Muscle of leg (tissue), 11 donors: ENCODE measurements around the gene PPIE. TPM values are rescaled to one million over a fixed set of nuclear protein-coding genes. Genes with fewer than 3 reads are reported as not detected.

Experiments
- DNase-seq: peaks from one replicate; pipeline ENCODE4 v3.0.0; 2013
- H3K27ac ChIP-seq: one replicate; pipeline ENCODE4 v1.5.1; 2013; ENCODE audit warnings: mild to moderate bottlenecking, low read length, control low read depth
- H3K27me3 ChIP-seq: one replicate; pipeline ENCODE4 v1.6.1; 2013; ENCODE audit warnings: low read length; ENCODE audit not compliant: control insufficient read depth, insufficient read depth
- H3K36me3 ChIP-seq: one replicate; pipeline ENCODE4 v1.6.1; 2013; ENCODE audit warnings: low read length; ENCODE audit not compliant: control insufficient read depth, insufficient read depth
- H3K4me1 ChIP-seq: one replicate; pipeline ENCODE4 v1.6.1; 2013; ENCODE audit warnings: low read length; ENCODE audit not compliant: control insufficient read depth, insufficient read depth
- H3K4me3 ChIP-seq: one replicate; pipeline ENCODE4 v1.5.1; 2013; ENCODE audit warnings: low read length, control low read depth
- H3K9me3 ChIP-seq: replicated peaks from 2 replicates; pipeline ENCODE4 v1.6.1; 2013; ENCODE audit warnings: low read depth, low read length; ENCODE audit not compliant: control insufficient read depth
- WGBS: methylation state at CpG from one replicate; pipeline ENCODE4 v1.1.5; 2013; ENCODE audit warnings: missing lambda C conversion rate; ENCODE audit not compliant: insufficient coverage; 5-methylcytosine and 5-hydroxymethylcytosine counted together
- polyA plus RNA-seq, 8 donors: library from polyadenylated mRNA; unstranded; fragments of 120-200 nt; gene quantifications; one replicate each; pipeline versions ENCODE4 v1.2.1 to v1.2.3, GENCODE V29; 2013; ENCODE audit warnings: inconsistent platforms in 1 of 8, low replicate concordance in 1 of 8; ENCODE audit not compliant: insufficient read length in 8 of 8, insufficient read depth in 1 of 8
- total RNA-seq: library from RNA; stranded (reverse); fragments of 120-200 nt; gene quantifications from one replicate; pipeline ENCODE4 v1.2.4, GENCODE V29; 2013

PPIE gene
- total and polyA plus RNA-seq, 9 donors, result 35.3 to 48.6 (median 43.1) TPM

DNA sequence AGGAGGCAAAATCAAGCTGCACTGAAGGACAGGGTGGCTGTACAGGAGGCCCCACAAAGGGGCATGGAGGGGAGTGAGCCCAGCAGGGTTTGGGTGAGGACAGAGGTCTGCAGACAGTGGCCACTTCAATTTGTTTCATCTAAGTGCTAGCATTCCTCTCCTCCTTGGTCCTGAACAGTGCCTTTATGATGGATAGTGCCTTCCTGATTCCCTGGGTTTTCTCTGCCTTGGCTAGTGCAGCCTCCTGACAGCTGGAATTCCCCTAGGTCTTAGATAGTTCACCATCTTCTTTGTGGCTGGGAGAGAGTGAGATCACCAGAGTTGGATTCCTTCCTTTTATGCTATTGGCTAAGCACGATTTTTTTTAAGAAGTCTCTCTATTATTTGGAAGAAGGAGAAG lies 43.7 kb upstream of the PPIE start:
- H3K4me1 ChIP-seq, result peaks cover 37% of the 10 kb centered on the region
- no peaks in the 10 kb centered on the region for H3K36me3 ChIP-seq
- H3K4me3 ChIP-seq, result no peak overlapping the region
- H3K9me3 ChIP-seq, result no peaks in the 10 kb centered on the region
- DNase-seq, result no peak
- H3K27ac ChIP-seq, result peak overlapping the region; percentile 65
- no CpG with 5 or more reads among the region's 1 CpG for WGBS
- peaks cover 62% of the 10 kb centered on the region for H3K27me3 ChIP-seq

DNA sequence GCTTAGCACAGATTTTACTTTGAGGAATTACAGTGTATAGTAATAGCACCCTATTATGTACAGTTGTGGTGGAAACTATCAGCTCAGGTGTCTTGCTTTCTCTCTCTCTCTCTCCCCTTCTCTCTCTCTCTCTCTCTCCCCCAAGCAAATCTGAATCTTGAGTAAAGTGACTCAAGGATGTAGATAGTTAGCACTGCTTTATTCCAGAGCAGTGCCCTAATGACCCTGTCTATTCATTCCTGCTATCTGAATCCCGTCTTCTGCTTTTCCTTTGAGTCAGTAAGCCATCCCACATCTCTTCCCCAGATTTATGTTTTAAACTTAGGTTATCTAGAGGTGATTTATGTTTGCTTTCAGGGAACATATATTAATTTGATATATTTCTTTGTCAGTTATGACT lies 42.2 kb upstream of the PPIE start:
- DNase-seq, result no peak
- H3K36me3 ChIP-seq, result no peaks in the 10 kb centered on the region
- H3K27ac ChIP-seq, result no peak overlapping the region
- H3K27me3 ChIP-seq, result peaks cover 52% of the 10 kb centered on the region
- peaks cover 29% of the 10 kb centered on the region for H3K4me1 ChIP-seq
- no CpG with 5 or more reads among the region's 1 CpG for WGBS
- H3K9me3 ChIP-seq, result no peaks in the 10 kb centered on the region
- H3K4me3 ChIP-seq, result no peak overlapping the region

DNA sequence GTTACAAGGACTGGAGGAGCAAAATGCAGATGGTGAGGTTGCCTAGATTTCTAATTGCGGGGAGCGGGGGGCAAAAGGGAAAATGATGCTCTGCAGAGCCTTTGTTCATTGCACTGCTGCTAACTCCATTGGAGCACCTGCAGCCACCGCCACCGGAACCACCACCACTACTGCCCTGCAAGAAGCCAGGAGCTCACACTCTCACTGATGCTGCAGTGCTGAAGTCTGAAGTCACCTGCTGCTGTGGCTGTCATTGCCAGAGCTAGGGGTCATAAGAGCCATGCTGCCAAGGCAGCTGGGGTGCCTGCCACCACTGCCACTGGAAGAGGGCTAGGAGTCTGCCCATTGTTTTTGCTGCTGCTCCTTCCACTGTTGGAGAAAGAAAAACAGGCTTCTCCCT lies 40.1 kb upstream of the PPIE start:
- H3K27me3 ChIP-seq, result peaks cover 31% of the 10 kb centered on the region
- no peaks in the 10 kb centered on the region for H3K9me3 ChIP-seq
- H3K4me3 ChIP-seq, result no peak overlapping the region
- WGBS, result 61% methylated on average over 4 of the region's 4 CpGs
- H3K4me1 ChIP-seq, result peaks cover 18% of the 10 kb centered on the region
- DNase-seq, result no peak
- no peaks in the 10 kb centered on the region for H3K36me3 ChIP-seq
- no peak overlapping the region for H3K27ac ChIP-seq

DNA sequence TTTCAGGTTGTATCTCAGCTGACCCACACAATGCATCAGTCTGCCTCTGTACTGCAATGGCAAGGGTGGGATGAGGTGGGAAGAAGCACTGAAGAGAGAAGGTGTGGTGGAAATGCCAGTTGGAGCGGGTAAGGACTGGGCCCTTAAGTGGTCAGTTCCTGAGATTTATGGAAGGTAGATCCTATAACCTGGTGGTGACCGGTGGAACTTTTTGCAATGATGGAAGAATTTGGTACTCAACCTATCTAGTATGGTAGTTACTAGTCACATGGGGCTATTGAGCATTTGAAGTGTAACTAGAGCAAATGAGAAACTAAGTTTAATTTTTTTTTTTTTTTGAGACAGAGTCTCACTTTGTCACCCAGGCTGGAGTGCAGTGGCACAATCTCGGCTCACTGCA lies 39.3 kb upstream of the PPIE start:
- Histone ChIP-seq H3K9me3 (no peaks in the 10 kb centered on the region), H3K4me3 (no peak overlapping the region), H3K27me3 (peaks cover 27% of the 10 kb centered on the region), H3K4me1 (peaks cover 12% of the 10 kb centered on the region), H3K27ac (no peak overlapping the region), H3K36me3 (no peaks in the 10 kb centered on the region)
- DNase-seq, result no peak
- WGBS, result 92% methylated on average over 2 of the region's 3 CpGs

DNA sequence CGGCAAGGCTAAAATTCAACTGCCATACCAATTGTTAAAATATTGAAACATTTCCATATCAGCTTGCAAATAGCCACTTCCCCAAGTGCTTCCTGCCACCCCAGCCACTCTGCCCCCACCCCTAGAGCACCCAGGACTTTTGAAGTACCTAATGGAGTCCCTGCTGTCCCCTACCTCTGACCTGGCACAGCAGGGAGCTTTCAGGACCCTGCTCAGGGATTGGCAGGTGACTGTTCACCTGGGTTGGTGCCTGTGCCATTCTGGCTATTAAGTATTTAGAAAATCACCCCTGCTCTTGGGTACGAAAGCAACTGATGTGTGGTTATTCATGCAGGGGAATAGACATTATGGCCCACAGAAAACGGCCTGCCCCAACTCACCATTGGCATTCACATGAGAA lies 38.3 kb upstream of the PPIE start:
- no peak overlapping the region for H3K4me3 ChIP-seq
- DNase-seq, result no peak
- peaks cover 22% of the 10 kb centered on the region for H3K27me3 ChIP-seq
- WGBS, result no CpG with 5 or more reads among the region's 3 CpGs
- H3K36me3 ChIP-seq, result no peaks in the 10 kb centered on the region
- H3K27ac ChIP-seq, result no peak overlapping the region
- H3K9me3 ChIP-seq, result no peaks in the 10 kb centered on the region
- H3K4me1 ChIP-seq, result peaks cover 5% of the 10 kb centered on the region

DNA sequence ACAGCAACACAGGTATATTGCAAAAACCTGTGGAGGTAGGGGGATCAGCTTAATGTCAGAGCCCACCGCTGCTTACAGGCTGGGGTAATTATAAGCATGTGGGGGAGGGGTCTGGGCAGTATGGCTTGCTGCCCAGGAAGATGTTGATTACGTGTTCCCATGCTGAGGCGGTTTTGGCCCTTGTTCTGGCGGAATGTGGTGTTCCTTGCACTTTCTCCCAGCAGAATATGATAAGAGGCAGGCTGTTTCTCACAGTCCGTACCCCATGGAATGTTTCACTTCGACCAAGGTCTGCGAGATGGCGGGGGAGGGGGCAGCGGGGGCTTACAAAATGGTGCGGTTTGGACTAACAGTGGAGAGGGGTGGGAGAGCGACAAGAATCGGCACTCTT lies 37.6 kb upstream of the PPIE start:
- peaks cover 5% of the 10 kb centered on the region for H3K4me1 ChIP-seq
- H3K36me3 ChIP-seq, result no peaks in the 10 kb centered on the region
- no peak overlapping the region for H3K27ac ChIP-seq
- H3K4me3 ChIP-seq, result no peak overlapping the region
- H3K27me3 ChIP-seq, result peaks cover 19% of the 10 kb centered on the region
- 7% methylated on average over 10 of the region's 12 CpGs for WGBS
- no peaks in the 10 kb centered on the region for H3K9me3 ChIP-seq
- DNase-seq, result no peak

DNA sequence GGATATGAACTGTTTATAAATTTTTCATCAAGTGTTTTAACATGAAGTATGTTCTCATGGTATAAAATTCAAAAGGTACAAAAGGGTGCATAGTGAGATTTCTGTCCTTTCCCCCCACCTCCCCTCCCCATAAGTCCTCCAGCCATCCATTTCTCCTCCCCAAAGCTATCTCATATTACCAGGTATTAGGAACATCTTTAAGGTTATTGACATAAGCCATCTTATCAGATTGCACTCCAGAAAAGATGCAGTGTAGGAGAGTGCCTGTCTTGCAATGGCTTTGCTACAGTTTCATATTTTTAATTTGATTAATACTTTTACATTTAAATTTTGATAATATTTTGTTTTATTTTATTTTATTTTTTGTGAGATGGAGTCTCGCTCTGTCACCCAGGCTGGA lies 33.9 kb upstream of the PPIE start:
- Histone ChIP-seq H3K36me3 (no peaks in the 10 kb centered on the region), H3K27me3 (peaks cover 7% of the 10 kb centered on the region), H3K4me1 (peaks cover 5% of the 10 kb centered on the region), H3K4me3 (no peak overlapping the region), H3K9me3 (no peaks in the 10 kb centered on the region), H3K27ac (no peak overlapping the region)
- WGBS, result no CpG with 5 or more reads among the region's 1 CpG
- DNase-seq, result no peak

DNA sequence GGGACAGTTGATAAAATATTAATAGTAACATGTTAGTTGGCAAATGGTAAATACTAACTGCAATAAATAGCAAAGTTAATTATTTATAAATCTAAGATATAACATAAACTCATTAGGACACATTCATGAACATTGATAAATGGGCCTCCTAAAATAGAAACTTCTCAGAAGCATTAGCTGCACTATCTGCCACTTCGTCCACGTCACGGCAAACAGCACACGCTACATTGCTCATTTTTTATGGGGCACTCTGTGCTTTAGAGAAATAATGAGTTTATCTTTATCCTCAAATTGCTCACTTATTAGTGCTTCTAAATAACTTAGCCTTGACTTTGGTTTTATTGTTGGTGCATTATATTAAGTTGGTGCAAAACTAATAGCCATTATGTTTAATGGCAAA lies 31.2 kb upstream of the PPIE start:
- DNase-seq, result no peak
- Histone ChIP-seq H3K36me3 (no peaks in the 10 kb centered on the region), H3K4me3 (no peak overlapping the region), H3K27me3 (peaks cover 8% of the 10 kb centered on the region), H3K4me1 (no peaks in the 10 kb centered on the region), H3K27ac (no peak overlapping the region), H3K9me3 (no peaks in the 10 kb centered on the region)
- WGBS, result no CpG with 5 or more reads among the region's 4 CpGs

DNA sequence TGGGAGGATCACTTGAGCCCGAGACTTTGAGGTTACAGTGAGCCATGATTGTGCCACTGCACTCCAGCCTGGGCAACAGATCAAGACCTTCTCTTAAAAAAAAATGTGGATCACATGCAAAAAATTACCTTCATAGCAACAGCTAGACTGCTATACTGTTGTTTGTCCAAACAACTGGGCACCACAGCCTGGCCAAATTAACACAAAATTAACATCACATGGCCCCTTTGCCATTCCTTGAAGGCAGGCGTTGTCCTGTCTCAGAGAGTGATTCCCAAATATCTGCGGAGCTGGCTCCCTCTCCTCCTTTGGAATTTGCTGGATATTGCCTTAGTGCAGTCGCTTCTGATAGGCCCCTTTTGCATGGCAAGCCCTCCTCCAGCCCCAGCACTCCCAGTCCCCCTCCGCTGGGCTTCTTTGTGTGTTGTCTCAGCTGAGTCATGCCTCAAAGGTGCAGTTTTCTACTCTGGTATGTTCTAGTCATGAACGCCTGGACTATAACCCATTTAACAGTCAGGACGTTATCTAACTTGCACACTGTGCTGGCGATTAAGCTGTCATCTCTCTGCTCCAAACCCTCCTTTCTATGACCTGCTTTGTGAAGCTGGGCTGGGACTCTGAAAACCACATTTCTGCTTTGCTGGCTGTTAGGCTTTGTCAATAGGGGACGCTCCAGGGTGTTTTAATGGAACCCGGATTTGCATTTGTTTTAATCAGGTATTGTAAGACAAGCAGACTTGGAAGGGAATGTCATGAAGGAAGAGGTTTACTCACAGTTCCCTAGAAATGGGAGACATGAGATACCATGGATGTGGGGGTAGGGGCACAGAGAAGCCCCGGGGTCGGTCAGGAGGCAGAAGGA lies 27.3 kb upstream of the PPIE start:
- Histone ChIP-seq H3K9me3 (no peaks in the 10 kb centered on the region), H3K36me3 (no peaks in the 10 kb centered on the region), H3K27ac (no peak overlapping the region), H3K4me1 (no peaks in the 10 kb centered on the region), H3K27me3 (peaks cover 20% of the 10 kb centered on the region), H3K4me3 (no peak overlapping the region)
- no peak for DNase-seq
- 36% methylated on average over 10 of the region's 12 CpGs for WGBS

DNA sequence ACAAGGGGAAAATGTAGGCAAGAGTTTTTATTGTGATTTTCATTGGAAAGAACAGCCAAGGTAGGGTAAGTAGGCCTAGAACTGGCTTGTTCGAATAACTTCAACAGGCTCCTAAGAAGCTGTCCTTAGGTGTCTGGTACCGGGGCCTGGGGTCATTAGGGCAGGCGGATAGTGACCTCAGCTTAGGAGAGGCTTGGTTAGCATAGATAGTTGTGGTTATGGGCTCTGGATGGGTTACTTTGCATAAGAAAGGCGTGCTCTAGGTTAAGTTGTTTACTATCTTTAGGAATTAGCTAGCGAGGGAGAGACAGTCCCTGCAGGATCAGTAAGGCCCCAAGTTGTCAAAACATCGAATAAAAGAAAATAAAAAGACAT lies 26.7 kb upstream of the PPIE start:
- Histone ChIP-seq H3K4me3 (no peak overlapping the region), H3K9me3 (no peaks in the 10 kb centered on the region), H3K27ac (no peak overlapping the region), H3K36me3 (no peaks in the 10 kb centered on the region), H3K27me3 (peaks cover 20% of the 10 kb centered on the region), H3K4me1 (no peaks in the 10 kb centered on the region)
- no peak for DNase-seq
- WGBS, result 66% methylated on average over 3 of the region's 6 CpGs

DNA sequence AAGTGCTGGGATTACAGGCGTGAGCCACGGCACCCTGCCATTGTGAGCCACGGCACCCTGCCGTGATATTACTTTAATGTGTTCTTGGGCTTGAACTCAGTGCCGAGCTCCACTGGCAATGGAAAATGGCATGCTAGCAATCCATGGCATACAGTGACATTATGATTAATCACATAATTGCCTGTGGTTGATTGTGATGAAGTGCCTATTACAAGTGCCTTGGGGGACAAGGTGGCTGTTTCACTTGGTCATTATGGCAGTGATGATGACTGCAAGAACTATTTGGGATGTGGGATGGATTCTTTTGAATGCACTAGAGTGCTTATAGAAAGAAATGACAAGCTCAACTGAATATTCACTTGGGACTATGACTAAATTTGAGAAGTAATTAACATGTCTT lies 25.1 kb upstream of the PPIE start:
- DNase-seq, result no peak
- H3K4me1 ChIP-seq, result no peaks in the 10 kb centered on the region
- H3K9me3 ChIP-seq, result no peaks in the 10 kb centered on the region
- H3K4me3 ChIP-seq, result no peak overlapping the region
- WGBS, result 88% methylated on average over 4 of the region's 5 CpGs
- peaks cover 21% of the 10 kb centered on the region for H3K27me3 ChIP-seq
- H3K36me3 ChIP-seq, result no peaks in the 10 kb centered on the region
- H3K27ac ChIP-seq, result no peak overlapping the region
